Sigmoid colon (tissue), 4 donors: ENCODE data around the gene PCDHGA6.

Experiments
- EP300 ChIP-seq, 4 donors: sonication (generic); formaldehyde crosslinking; IDR thresholded peaks; one replicate each; pipeline ENCODE4 v1.6.1; 2017; ENCODE audit warnings: antibody characterized with exemption in 4 of 4
- POLR2AphosphoS5 ChIP-seq, 4 donors: sonication (generic); formaldehyde crosslinking; IDR thresholded peaks; one replicate each; pipeline ENCODE4 v1.6.1; 2017; ENCODE audit warnings: antibody characterized with exemption in 4 of 4
- TF ChIP-seq, protein P1 (sequence below), 4 experiments: fragments of 450-650 bp in 3 of 4; fragments of 200-600 bp in 1 of 4; IDR thresholded peaks; one replicate each; pipeline ENCODE4 v1.5.1; 2016 to 2019; ENCODE audit warnings: antibody characterized with exemption in 4 of 4, mild to moderate bottlenecking in 3 of 4, moderate library complexity in 2 of 4

GRCh38 chr5:141371572-141372475, 1.9 kb upstream of the PCDHGA6 start:
- TF ChIP-seq EP300 (IDR thresholded peaks at IDR 0.05) = no peak
- no peak for TF ChIP-seq POLR2AphosphoS5 (IDR thresholded peaks at IDR 0.05)
- TF ChIP-seq, protein P1, sequence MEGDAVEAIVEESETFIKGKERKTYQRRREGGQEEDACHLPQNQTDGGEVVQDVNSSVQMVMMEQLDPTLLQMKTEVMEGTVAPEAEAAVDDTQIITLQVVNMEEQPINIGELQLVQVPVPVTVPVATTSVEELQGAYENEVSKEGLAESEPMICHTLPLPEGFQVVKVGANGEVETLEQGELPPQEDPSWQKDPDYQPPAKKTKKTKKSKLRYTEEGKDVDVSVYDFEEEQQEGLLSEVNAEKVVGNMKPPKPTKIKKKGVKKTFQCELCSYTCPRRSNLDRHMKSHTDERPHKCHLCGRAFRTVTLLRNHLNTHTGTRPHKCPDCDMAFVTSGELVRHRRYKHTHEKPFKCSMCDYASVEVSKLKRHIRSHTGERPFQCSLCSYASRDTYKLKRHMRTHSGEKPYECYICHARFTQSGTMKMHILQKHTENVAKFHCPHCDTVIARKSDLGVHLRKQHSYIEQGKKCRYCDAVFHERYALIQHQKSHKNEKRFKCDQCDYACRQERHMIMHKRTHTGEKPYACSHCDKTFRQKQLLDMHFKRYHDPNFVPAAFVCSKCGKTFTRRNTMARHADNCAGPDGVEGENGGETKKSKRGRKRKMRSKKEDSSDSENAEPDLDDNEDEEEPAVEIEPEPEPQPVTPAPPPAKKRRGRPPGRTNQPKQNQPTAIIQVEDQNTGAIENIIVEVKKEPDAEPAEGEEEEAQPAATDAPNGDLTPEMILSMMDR (IDR thresholded peaks at IDR 0.05) = no peak
